Kidney (tissue), 14 donors: ENCODE data around the gene RIN1. TPM values are rescaled to one million over a fixed set of nuclear protein-coding genes. Genes with fewer than 3 reads are reported as not detected.

ENCODE experiments used
- DNase-seq, 5 donors: peaks; one replicate each; pipeline ENCODE4 v3.0.0-alpha.2; 2013 to 2020
- FAIRE-seq: peaks from 2 replicates; lab custom pipeline; 2012; peaks lifted over from hg19 to GRCh38; lab: Jason Lieb, UNC
- H3K27ac ChIP-seq, 2 donors: one replicate each; pipeline ENCODE4 v1.7.0; 2013; ENCODE audit warnings: low read depth in 2 of 2, low read length in 2 of 2, inconsistent platforms in 1 of 2
- H3K27me3 ChIP-seq: one replicate; pipeline ENCODE4 v1.7.1; 2013; ENCODE audit warnings: low read length, inconsistent platforms; ENCODE audit not compliant: control insufficient read depth, insufficient read depth
- H3K36me3 ChIP-seq, 3 donors: one replicate each; pipeline versions ENCODE4 v1.7.0 to v1.7.1; 2013; ENCODE audit warnings: low read length in 3 of 3, control low read depth in 1 of 3, inconsistent platforms in 1 of 3; ENCODE audit not compliant: insufficient read depth in 3 of 3, control insufficient read depth in 2 of 3
- H3K4me1 ChIP-seq, 3 donors: one replicate each; pipeline versions ENCODE4 v1.7.0 to v1.7.1; 2013; ENCODE audit warnings: low read length in 3 of 3, inconsistent platforms in 1 of 3, low read depth in 1 of 3; ENCODE audit not compliant: control insufficient read depth in 2 of 3, insufficient read depth in 2 of 3
- H3K4me3 ChIP-seq, 3 donors: one replicate each; pipeline versions ENCODE4 v1.7.0 to v1.8.1; 2013; ENCODE audit warnings: low read length in 3 of 3, control low read depth in 1 of 3, inconsistent platforms in 1 of 3
- H3K9ac ChIP-seq, 3 donors: one replicate each; pipeline versions ENCODE4 v1.7.0 to v1.7.1; 2013; ENCODE audit warnings: low read length in 3 of 3, control low read depth in 1 of 3, inconsistent platforms in 1 of 3
- H3K9me3 ChIP-seq, 3 donors: one replicate each; pipeline versions ENCODE4 v1.7.0 to v1.7.1; 2013; ENCODE audit warnings: low read length in 3 of 3, control low read depth in 1 of 3, inconsistent platforms in 1 of 3; ENCODE audit not compliant: control insufficient read depth in 2 of 3, insufficient read depth in 1 of 3
- intact Hi-C: fragments of 100-400 bp; cut with DNase I; formaldehyde crosslinking; loops from one replicate; pipeline ENCODE4 v1.11.1; 2022
- polyA plus RNA-seq: library from polyadenylated mRNA; stranded (reverse); fragments of 350-450 nt; fragmentation: Illumina TruSeq; extraction: RNeasy Lipid Tissue Mini Kit (QIAGEN cat#74804); gene quantifications from one replicate; pipeline ENCODE4 v1.2.3, GENCODE V29; 2014; ENCODE audit warnings: low read depth, low replicate concordance; ENCODE audit not compliant: insufficient read depth
- total RNA-seq: library from RNA; stranded (reverse); fragmentation: NEBNext Ultra II Directional; extraction: Animal tissue kit (Norgen Biotek cat#: 25700); gene quantifications from one replicate; pipeline ENCODE4 v1.2.1, GENCODE V29; 2021
- TF ChIP-seq, protein P1 (sequence below): IDR thresholded peaks from 3 replicates; pipeline ENCODE4 v1.5.1; 2012; ENCODE audit warnings: mild to moderate bottlenecking, moderate library complexity, borderline replicate concordance; ENCODE audit not compliant: insufficient read depth; ENCODE audit errors: extremely low read depth
- donor health status: control.
- donor health status: control.
- donor health status: control.
- donor health status: control.
- donor health status: control.
- donor health status: DM: yes; HTN: yes; CAD: no.
- donor health status: Normal renal cell carcinoma (clear cell type).

RIN1 gene
- total and polyA plus RNA-seq, 2 donors from 2014 or later: 2.3 to 9.2 TPM

- FAIRE-seq (no peak), DNase-seq (no peak)
- H3K36me3 ChIP-seq: peaks cover 0 to 4% (median 0%) of the 10 kb centered on the region in 3 donors
- H3K27me3 ChIP-seq: no peaks in the 10 kb centered on the region
- no peak overlapping the region for H3K27ac ChIP-seq
- no peaks in the 10 kb centered on the region for H3K9me3 ChIP-seq
- H3K4me1 ChIP-seq: no peaks in the 10 kb centered on the region
- H3K9ac ChIP-seq: no peak overlapping the region
- intact Hi-C loops: no loop called here
- TF ChIP-seq, protein P1, sequence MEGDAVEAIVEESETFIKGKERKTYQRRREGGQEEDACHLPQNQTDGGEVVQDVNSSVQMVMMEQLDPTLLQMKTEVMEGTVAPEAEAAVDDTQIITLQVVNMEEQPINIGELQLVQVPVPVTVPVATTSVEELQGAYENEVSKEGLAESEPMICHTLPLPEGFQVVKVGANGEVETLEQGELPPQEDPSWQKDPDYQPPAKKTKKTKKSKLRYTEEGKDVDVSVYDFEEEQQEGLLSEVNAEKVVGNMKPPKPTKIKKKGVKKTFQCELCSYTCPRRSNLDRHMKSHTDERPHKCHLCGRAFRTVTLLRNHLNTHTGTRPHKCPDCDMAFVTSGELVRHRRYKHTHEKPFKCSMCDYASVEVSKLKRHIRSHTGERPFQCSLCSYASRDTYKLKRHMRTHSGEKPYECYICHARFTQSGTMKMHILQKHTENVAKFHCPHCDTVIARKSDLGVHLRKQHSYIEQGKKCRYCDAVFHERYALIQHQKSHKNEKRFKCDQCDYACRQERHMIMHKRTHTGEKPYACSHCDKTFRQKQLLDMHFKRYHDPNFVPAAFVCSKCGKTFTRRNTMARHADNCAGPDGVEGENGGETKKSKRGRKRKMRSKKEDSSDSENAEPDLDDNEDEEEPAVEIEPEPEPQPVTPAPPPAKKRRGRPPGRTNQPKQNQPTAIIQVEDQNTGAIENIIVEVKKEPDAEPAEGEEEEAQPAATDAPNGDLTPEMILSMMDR: no peak
- H3K4me3 ChIP-seq: no peak overlapping the region
These were observed 27.0 kb upstream of the RIN1 start for GRCh38 chr11:66363187-66363601.

DNA sequence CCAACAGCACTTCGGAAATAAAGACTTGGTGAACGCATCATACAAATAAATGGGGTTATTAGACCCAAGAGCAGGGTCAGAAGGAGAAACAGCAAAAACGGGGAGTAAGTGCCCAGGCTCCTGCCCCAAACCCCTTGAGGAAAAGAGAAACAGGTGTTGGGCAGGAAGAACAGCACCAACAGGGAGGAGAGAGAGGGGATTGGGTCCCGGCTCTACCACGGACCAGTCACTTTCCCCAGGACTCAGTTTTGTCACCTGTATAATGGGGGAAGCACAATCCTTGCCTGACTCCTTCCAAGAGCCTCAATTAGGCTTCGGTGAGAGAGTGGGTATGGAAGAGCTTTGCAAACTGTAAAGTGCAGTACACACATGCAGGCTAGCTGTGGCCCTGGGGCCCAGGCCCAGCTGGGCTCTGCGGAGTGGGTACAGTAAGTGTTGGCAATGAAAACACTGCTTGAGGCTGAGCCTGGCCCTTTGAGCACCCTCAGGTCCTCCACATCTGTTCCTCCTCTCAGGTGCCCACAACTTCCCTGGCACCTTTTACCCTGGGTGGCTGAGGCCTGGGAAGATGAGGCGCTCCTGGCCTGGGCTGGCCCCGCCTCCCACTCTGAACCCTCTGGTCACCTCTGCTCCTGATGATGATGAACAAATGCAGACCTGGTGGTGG lies 26.4 kb upstream of the RIN1 start:
- H3K4me1 ChIP-seq: no peaks in the 10 kb centered on the region
- intact Hi-C loops: no loop called here
- H3K4me3 ChIP-seq: no peak overlapping the region
- DNase-seq: no peak
- no peak overlapping the region for H3K9ac ChIP-seq
- H3K9me3 ChIP-seq: no peaks in the 10 kb centered on the region
- no peaks in the 10 kb centered on the region for H3K36me3 ChIP-seq
- TF ChIP-seq, protein P1: no peak
- FAIRE-seq: no peak
- H3K27me3 ChIP-seq: no peaks in the 10 kb centered on the region
- no peak overlapping the region for H3K27ac ChIP-seq

DNA sequence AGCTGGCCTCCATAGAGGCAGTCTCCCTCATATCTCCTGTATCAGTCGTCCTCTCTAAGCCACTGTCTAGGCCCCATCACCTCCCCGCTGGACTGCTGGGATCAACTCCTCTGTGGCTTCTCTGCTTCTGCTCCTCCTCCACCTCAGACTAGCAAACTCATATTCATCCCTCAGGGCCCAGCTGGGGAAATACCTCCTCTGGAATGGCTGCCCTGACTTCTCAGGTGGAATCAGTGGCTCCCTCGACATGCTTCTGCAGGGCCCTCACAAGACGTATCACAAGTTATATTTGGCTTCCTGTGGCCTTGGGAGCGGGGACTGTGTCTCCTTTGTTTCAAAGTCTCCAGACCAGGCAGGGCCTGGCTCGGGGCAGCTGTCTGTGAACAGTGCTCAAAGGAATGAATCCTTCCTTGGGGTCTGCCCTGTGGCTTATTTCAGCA lies 25.3 kb upstream of the RIN1 start:
- Histone ChIP-seq H3K9me3 (no peaks in the 10 kb centered on the region), H3K9ac (no peak overlapping the region), H3K36me3 (no peaks in the 10 kb centered on the region), H3K27ac (no peak overlapping the region), H3K27me3 (no peaks in the 10 kb centered on the region), H3K4me3 (no peak overlapping the region), H3K4me1 (no peaks in the 10 kb centered on the region)
- DNase-seq: no peak
- intact Hi-C loops: no loop called here
- TF ChIP-seq, protein P1: no peak
- FAIRE-seq: no peak
